Naive thymus-derived CD8-positive, alpha-beta T cell (primary cell): ENCODE results near the gene P2RY14. TPM values are rescaled to one million over a fixed set of nuclear protein-coding genes. Genes with fewer than 3 reads are reported as not detected.
A peak's percentile ranks its signal among the peaks of the same experiment; 100 is the strongest.

Experiments
- ATAC-seq, 2 donors: fragments of 150-1000 bp; cut with Tn5 transposase in 1 of 2; sonication (Bioruptor Pico), chemical (Tn5 transposase) in 1 of 2; 1 replicate in 1 of 2; 2 replicates in 1 of 2; pipeline ENCODE4 v1.10.0; 2021; ENCODE audit warnings: mild to moderate bottlenecking in 2 of 2, moderate library complexity in 2 of 2
- POLR2A ChIA-PET: fragments of 350-600 bp; sonication (Branson Sonifier 250); formaldehyde crosslinking; loops from one replicate; lab custom pipeline; 2021; ENCODE audit warnings: antibody characterized with exemption; lab: Charles Lee
- DNase-seq, 10 donors: peaks; one replicate each; pipeline versions ENCODE4 v3.0.0 to v3.0.0-alpha.2; 2020 to 2022
- H3K27ac Mint-ChIP-seq, 10 donors: one replicate each; pipeline ENCODE4 v1.8.0; 2020 to 2022; ENCODE audit warnings: mild to moderate bottlenecking in 10 of 10, mixed read lengths in 10 of 10, moderate library complexity in 4 of 10, inconsistent platforms in 1 of 10
- H3K27me3 Mint-ChIP-seq, 5 donors: one replicate each; pipeline ENCODE4 v1.8.0; 2021 to 2022; ENCODE audit warnings: mixed read lengths in 5 of 5
- H3K36me3 Mint-ChIP-seq, 3 donors: one replicate each; pipeline ENCODE4 v1.8.0; 2020 to 2022; ENCODE audit warnings: mixed read lengths in 3 of 3, mild to moderate bottlenecking in 2 of 3, inconsistent platforms in 1 of 3
- H3K4me1 Mint-ChIP-seq, 4 donors: one replicate each; pipeline ENCODE4 v1.8.0; 2021 to 2022; ENCODE audit warnings: mixed read lengths in 4 of 4
- H3K4me3 Mint-ChIP-seq, 10 donors: one replicate each; pipeline ENCODE4 v1.8.0; 2020 to 2022; ENCODE audit warnings: mild to moderate bottlenecking in 10 of 10, mixed read lengths in 10 of 10, moderate library complexity in 6 of 10, inconsistent platforms in 1 of 10
- H3K9me3 Mint-ChIP-seq, 9 donors: one replicate each; pipeline ENCODE4 v1.8.0; 2020 to 2022; ENCODE audit warnings: mixed read lengths in 9 of 9, mild to moderate bottlenecking in 3 of 9, inconsistent platforms in 1 of 9, moderate library complexity in 1 of 9
- polyA plus RNA-seq, 3 donors: library from polyadenylated mRNA; unstranded; fragments of 300-500 nt; fragmentation: Illumina TruSeq; gene quantifications; one replicate each; pipeline ENCODE4 v1.2.3, GENCODE V29; 2021
- total RNA-seq, 8 experiments: library from RNA in 2 of 8; stranded (reverse) in 2 of 8; gene quantifications; one replicate each; pipeline ENCODE4 v1.2.3 and lab custom pipeline; 2021 to 2026

The P2RY14 gene
- total and polyA plus RNA-seq, 5 experiments from 2014 or later, result 0.21 TPM; not detected in 4

DNA sequence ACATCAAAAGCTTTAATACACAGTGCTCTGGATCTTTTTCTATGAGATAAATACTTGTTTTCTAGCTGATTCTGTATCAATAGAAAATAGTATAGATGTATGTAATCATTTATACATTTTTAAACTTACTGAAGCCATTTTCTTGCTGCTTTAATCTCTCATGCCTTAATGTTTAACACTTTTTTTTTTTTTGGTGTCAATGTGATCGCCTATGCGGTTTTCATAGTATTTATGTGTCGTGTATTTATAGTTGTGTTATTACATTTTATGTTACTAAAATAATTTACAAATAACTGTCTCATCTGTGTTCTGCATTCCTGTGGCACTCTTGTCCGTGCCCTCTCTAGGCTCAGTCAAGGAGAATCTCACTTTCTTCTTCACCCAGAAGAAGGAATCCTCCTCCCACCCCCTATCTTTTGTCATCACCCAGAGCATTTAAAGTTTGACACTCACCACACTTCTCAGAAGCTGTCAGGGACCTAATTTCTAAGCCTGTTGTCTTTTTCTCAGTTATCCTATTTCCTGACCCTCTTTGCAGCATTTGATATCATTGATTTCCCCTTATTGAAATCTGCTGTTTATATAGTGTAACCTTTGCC lies 54.0 kb downstream of the P2RY14 start:
- H3K36me3 Mint-ChIP-seq, result peaks cover 0 to 20% (median 10%) of the 10 kb centered on the region in 3 donors
- peak overlapping the region in 1 of 10 donors; percentile 49 for H3K4me3 Mint-ChIP-seq
- H3K4me1 Mint-ChIP-seq, result peaks cover 16 to 39% (median 35%) of the 10 kb centered on the region in 4 donors
- POLR2A ChIA-PET, result no interaction called here
- H3K9me3 Mint-ChIP-seq, result peaks cover 0 to 20% (median 5%) of the 10 kb centered on the region in 9 donors
- peak overlapping the region in 5 of 10 donors; percentile 8 to 79 (median 46) for H3K27ac Mint-ChIP-seq
- no peak for ATAC-seq
- no peak for DNase-seq
- no peaks in the 10 kb centered on the region for H3K27me3 Mint-ChIP-seq

DNA sequence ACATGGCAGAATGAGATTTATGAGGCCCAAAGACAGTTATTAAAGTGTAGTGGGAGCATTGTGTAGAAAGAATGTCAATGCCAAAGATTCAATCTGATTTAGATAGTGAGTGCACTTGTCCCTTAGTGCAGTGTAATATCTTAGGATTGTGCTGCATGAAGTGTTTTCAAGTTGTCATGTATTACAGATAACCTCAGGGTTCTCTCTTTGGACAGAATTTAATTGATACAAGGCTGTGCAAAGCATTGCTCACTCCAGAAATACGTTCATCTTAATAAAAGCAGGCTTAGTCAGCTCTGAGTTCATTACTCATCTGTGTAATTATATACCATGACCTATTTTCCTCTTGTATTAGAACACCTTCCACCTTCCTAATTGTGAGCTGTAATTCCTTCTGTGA lies 59.3 kb downstream of the P2RY14 start:
- DNase-seq (no peak), ATAC-seq (no peak)
- no peaks in the 10 kb centered on the region for H3K27me3 Mint-ChIP-seq
- H3K9me3 Mint-ChIP-seq, result peaks cover 0 to 20% (median 5%) of the 10 kb centered on the region in 9 donors
- peaks cover 0 to 20% (median 10%) of the 10 kb centered on the region in 3 donors for H3K36me3 Mint-ChIP-seq
- H3K4me1 Mint-ChIP-seq, result peaks cover 0 to 2% (median under 1%) of the 10 kb centered on the region in 4 donors
- H3K4me3 Mint-ChIP-seq, result no peak overlapping the region
- no peak overlapping the region for H3K27ac Mint-ChIP-seq
- POLR2A ChIA-PET, result no interaction called here

DNA sequence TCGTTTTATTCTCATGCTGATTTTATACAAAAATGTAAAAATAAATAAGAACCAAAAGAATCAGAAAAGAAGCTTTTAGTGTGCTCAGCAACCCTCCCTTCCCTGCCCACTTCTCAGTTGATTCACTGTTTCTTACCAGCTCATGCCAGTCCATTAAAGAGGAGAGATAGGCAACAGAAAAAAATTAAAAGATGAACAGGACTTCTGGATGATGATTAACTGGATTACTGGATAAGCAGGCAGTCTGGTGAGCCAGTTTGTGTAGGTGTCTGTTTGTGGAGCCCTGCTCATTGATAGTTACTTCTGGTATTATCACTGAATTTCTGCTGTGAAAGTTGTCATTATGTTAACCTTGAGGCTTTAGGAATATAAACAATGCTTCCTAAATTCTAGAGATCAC lies 60.2 kb downstream of the P2RY14 start:
- POLR2A ChIA-PET, result no interaction called here
- Mint-ChIP-seq H3K27ac (no peak overlapping the region), H3K4me1 (peaks cover 0 to 2% (median 0%) of the 10 kb centered on the region in 4 donors), H3K27me3 (no peaks in the 10 kb centered on the region), H3K9me3 (peaks cover 0 to 20% (median 5%) of the 10 kb centered on the region in 9 donors), H3K36me3 (peaks cover 0 to 20% (median 10%) of the 10 kb centered on the region in 3 donors), H3K4me3 (no peak overlapping the region)
- no peak for ATAC-seq
- no peak for DNase-seq

DNA sequence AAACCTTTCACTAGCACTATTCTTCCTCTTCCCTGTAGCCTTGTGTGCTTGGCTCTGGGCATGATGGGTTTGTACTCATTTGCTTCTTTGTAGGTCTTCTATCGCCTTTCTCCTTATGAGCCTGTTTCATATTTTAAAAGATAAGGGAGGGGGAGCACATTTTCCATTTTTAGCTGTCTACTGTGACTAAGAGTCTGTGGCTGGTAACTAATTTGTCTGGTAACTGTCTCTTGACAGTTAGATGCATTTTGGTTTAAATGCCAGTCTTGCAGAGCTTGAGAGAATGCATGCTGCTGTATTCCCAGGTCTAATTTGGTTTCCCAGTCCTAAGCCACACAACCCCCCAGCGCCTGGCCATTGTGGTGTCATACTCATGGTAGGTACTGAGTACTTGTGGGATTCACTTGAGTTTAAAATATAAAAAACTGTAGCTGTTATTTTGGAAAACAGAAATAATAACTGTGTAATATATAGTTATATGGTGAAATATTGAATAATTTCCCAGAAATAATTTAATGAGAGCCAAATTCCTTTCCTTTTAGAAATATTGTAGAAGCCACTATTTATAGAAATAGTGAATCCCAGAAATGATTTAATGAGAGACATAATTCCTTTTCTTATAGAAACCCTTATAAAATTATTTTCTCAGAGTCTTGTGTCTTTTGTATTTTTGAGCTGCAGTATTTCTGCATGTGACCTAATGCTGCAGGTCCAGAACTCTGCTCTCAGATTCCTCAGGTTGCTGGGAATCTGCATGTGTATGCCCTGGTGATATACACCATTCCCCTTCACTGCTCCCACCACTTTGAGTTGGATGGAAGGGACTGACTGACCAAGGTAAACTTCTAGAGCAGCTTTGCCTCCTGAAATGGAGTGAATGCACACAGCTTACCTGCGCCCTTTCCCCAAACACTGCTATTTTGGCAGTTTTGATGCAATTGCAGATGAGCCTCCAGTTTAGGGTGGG lies 61.4 kb downstream of the P2RY14 start:
- H3K9me3 Mint-ChIP-seq, result peaks cover 0 to 16% (median 0%) of the 10 kb centered on the region in 9 donors
- no peak for ATAC-seq
- H3K36me3 Mint-ChIP-seq, result peaks cover 0 to 10% (median 7%) of the 10 kb centered on the region in 3 donors
- H3K4me3 Mint-ChIP-seq, result no peak overlapping the region
- H3K27me3 Mint-ChIP-seq, result no peaks in the 10 kb centered on the region
- no peak for DNase-seq
- peak overlapping the region in 2 of 10 donors; percentile 1 to 15 for H3K27ac Mint-ChIP-seq
- H3K4me1 Mint-ChIP-seq, result peaks cover 0 to 2% (median 0%) of the 10 kb centered on the region in 4 donors
- POLR2A ChIA-PET, result interaction anchor here (1.0 kb wide), 1 partner anchor 10 kb away, joined by 7 read pairs; no protein-coding TSS in a partner anchor

DNA sequence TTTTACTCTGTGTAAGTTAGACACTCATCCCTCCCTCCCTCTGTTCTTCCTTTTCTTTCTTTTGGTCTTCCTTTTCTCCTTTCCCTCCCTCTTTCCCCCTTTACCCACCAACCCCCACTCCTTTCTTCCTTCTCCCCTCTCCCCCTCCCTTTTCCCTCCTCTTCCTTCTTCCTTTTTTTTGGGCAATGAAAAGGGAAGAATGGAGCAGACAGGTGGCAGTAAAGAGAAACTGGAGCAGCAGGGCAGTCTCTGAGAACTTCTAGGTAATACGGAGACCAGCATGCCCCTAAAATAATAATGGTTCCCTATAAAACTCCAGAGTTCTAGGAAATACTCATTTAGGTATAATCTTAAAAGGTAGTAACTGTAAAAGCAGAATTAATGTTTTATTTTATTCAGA lies 63.9 kb downstream of the P2RY14 start:
- no peaks in the 10 kb centered on the region for H3K9me3 Mint-ChIP-seq
- H3K36me3 Mint-ChIP-seq, result no peaks in the 10 kb centered on the region
- ATAC-seq (no peak), DNase-seq (no peak)
- H3K4me3 Mint-ChIP-seq, result no peak overlapping the region
- H3K27ac Mint-ChIP-seq, result no peak overlapping the region
- H3K4me1 Mint-ChIP-seq, result peaks cover 5 to 21% (median 18%) of the 10 kb centered on the region in 4 donors
- H3K27me3 Mint-ChIP-seq, result no peaks in the 10 kb centered on the region
- POLR2A ChIA-PET, result no interaction called here

DNA sequence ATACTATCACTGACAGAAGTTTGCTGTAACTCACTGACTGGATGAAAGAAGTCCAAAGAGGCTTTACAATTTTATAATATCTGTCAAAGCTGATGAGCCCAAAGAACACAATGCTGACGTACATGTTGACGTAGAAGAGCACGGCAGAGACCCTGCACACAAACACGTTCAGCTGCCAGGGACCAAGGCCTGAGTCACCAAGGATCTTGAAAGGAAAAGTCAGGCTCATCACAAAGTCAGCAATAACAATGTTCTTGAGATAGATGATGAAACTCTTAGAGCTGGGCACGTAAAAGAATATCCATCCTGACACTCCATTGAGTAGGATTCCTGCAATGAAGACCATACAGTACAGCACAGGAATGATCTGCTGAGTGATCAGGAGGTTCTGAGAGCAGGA lies 64.5 kb downstream of the P2RY14 start:
- Mint-ChIP-seq H3K4me3 (no peak overlapping the region), H3K36me3 (no peaks in the 10 kb centered on the region), H3K27me3 (no peaks in the 10 kb centered on the region), H3K27ac (peak overlapping the region in 1 of 10 donors; percentile 64), H3K9me3 (no peaks in the 10 kb centered on the region), H3K4me1 (peaks cover 5 to 26% (median 21%) of the 10 kb centered on the region in 4 donors)
- ATAC-seq, result no peak
- POLR2A ChIA-PET, result no interaction called here
- DNase-seq, result no peak

DNA sequence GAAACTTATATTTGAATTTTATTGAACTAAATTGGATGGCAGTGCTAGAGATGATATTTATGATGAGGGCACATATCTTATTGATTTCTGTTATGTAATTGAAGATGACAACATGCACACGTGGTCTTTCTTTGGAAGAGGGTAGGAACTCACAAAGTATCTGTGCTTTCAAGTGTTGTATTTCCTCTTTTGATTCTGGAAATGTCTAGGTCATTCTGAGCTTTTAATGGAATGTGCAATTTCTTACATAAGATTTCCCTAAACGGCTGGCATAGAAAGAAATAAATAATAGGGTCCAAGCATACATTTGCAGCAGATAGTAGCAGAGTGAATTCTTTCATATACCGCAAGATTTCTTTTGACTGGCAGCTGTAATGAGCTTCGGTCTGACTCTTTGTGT lies 65.2 kb downstream of the P2RY14 start:
- no peak overlapping the region for H3K27ac Mint-ChIP-seq
- no peaks in the 10 kb centered on the region for H3K9me3 Mint-ChIP-seq
- H3K4me1 Mint-ChIP-seq, result peaks cover 5 to 30% (median 26%) of the 10 kb centered on the region in 4 donors
- POLR2A ChIA-PET, result no interaction called here
- H3K27me3 Mint-ChIP-seq, result no peaks in the 10 kb centered on the region
- no peaks in the 10 kb centered on the region for H3K36me3 Mint-ChIP-seq
- DNase-seq (no peak), ATAC-seq (no peak)
- no peak overlapping the region for H3K4me3 Mint-ChIP-seq

DNA sequence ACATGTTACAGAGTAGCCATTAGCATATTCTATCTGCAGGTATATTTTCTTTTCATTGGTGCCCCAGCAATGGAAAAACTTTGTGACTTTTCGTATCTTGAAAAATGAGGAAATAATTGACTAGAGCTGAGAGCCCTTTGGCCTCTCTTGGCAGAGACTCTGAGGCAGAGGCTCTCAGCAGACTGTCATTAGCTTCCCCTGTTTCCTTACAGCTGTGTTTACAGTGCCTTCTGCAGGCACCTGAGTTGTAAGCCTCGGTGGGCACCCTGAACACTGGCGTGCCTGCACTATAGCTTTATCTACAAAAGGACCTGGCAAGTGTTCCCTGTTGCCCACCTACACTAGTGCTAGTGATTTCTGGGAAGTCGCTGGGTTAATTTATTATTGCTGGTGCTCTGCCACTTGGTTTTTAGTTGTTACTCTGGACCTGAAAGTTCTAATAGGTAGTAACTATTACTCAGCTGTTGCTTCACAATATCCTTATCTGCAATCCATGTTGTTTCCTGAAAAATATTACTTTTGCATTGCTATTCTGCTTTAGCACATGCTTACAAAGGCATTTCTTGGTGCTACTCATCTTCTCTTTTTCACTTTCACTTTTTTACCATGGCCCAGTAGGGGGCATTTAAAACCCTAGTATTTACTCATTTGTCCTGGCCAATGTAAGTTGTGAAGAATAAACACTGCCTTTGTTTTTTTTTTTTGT lies 67.5 kb downstream of the P2RY14 start:
- no peaks in the 10 kb centered on the region for H3K9me3 Mint-ChIP-seq
- peak overlapping the region in 9 of 10 donors; percentile 2 to 70 (median 43) for H3K4me3 Mint-ChIP-seq
- POLR2A ChIA-PET, result interaction anchor here (0.6 to 2.2 kb wide), 5 partner anchors 10 to 68 kb away, joined by 4 to 8 read pairs (median 5); partner anchors contain the start of gene P2RY14
- H3K27ac Mint-ChIP-seq, result peak overlapping the region in 8 of 10 donors; percentile 0 to 85 (median 42)
- DNase-seq (peak in 1 of 10 donors; percentile 21), ATAC-seq (peak; percentile 57 to 87)
- no peaks in the 10 kb centered on the region for H3K27me3 Mint-ChIP-seq
- no peaks in the 10 kb centered on the region for H3K36me3 Mint-ChIP-seq
- H3K4me1 Mint-ChIP-seq, result peaks cover 11 to 42% (median 37%) of the 10 kb centered on the region in 4 donors

DNA sequence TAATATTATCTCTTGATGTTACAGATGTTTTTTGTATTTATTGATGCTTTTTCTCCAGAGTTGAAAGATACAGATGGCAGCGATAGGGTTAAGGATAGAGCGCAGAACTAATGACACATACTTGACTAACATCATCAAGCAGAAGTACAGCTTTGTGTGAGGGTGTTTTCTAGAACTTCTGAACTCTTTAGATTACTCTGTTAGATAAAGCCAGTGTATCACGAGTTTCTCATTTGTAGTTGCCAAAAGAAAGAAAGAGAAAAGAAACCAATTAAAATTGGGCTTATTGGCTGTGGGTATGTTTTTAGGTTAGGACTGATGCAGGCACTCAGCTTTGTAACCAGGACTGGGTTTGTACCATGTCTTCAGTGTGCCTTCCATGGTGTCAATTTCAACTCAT lies 68.7 kb downstream of the P2RY14 start:
- DNase-seq (peak in 1 of 10 donors; percentile 36), ATAC-seq (peak; percentile 18 to 73)
- H3K27ac Mint-ChIP-seq, result peak overlapping the region in 7 of 10 donors; percentile 9 to 78 (median 69)
- POLR2A ChIA-PET, result interaction anchor here (1.2 to 2.2 kb wide), 2 partner anchors 20 to 42 kb away, joined by 5 to 7 read pairs; no protein-coding TSS in a partner anchor
- peaks cover 11 to 53% (median 48%) of the 10 kb centered on the region in 4 donors for H3K4me1 Mint-ChIP-seq
- H3K27me3 Mint-ChIP-seq, result no peaks in the 10 kb centered on the region
- H3K4me3 Mint-ChIP-seq, result peak overlapping the region in 3 of 10 donors; percentile 2 to 30 (median 15)
- H3K9me3 Mint-ChIP-seq, result no peaks in the 10 kb centered on the region
- no peaks in the 10 kb centered on the region for H3K36me3 Mint-ChIP-seq

DNA sequence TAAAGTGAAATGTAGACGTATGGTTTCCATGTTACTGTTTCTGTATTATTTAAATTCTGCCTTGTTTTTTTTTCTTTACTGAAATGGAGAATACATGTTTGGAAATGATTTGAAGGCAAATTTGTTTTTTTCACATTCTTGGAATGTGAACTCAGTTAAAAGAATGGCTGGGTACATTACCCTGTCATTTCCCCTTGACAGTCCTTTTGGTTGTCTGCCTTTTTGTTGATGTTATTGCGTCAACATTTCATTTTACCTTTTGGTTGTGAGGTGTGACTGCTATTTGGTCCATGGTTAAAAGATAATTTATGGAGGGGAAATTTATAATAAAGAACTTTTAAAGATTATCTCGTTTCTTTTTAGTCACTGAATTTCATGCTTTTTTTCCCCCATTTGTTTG lies 72.1 kb downstream of the P2RY14 start:
- Mint-ChIP-seq H3K36me3 (no peaks in the 10 kb centered on the region), H3K27ac (peak overlapping the region in 7 of 10 donors; percentile 28 to 96 (median 93)), H3K4me1 (peaks cover 16 to 79% (median 65%) of the 10 kb centered on the region in 4 donors), H3K9me3 (no peaks in the 10 kb centered on the region), H3K27me3 (no peaks in the 10 kb centered on the region), H3K4me3 (peak overlapping the region in 2 of 10 donors; percentile 29 to 36)
- POLR2A ChIA-PET, result interaction anchor here (0.9 to 1.4 kb wide), 2 partner anchors 10 to 20 kb away, joined by 3 to 4 read pairs; no protein-coding TSS in a partner anchor
- DNase-seq, result no peak
- ATAC-seq, result no peak

DNA sequence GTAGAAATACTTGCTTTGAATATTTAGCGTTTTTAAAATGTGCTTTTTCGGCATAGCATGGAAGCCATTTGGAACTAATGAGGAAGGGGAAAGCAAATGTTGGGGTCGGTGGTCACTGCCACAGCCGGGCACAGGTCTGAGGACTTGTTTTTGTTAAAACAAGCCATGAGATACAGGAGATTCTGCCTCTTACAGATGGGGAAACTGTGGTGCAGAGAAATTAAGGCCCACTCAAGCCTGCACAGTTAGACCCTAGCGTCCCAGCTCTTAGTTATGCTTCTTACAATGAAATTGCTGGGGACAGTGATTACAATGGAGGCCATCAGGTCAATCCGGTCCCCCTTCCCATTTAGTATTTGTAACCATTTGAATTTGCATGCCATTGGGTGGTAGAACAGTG lies 72.9 kb downstream of the P2RY14 start:
- Mint-ChIP-seq H3K4me3 (peak overlapping the region in 7 of 10 donors; percentile 16 to 53 (median 22)), H3K27ac (peak overlapping the region; percentile 42 to 96 (median 91)), H3K36me3 (no peaks in the 10 kb centered on the region), H3K27me3 (no peaks in the 10 kb centered on the region), H3K4me1 (peaks cover 15 to 77% (median 65%) of the 10 kb centered on the region in 4 donors), H3K9me3 (no peaks in the 10 kb centered on the region)
- POLR2A ChIA-PET, result interaction anchor here (1.0 to 1.4 kb wide), 2 partner anchors 19 to 34 kb away, joined by 3 read pairs; no protein-coding TSS in a partner anchor
- DNase-seq, result no peak
- ATAC-seq, result no peak
